ENCODE measurements around the gene CES3.
A peak's percentile ranks its signal among the peaks of the same experiment; 100 is the strongest.

The CES3 gene

DNA sequence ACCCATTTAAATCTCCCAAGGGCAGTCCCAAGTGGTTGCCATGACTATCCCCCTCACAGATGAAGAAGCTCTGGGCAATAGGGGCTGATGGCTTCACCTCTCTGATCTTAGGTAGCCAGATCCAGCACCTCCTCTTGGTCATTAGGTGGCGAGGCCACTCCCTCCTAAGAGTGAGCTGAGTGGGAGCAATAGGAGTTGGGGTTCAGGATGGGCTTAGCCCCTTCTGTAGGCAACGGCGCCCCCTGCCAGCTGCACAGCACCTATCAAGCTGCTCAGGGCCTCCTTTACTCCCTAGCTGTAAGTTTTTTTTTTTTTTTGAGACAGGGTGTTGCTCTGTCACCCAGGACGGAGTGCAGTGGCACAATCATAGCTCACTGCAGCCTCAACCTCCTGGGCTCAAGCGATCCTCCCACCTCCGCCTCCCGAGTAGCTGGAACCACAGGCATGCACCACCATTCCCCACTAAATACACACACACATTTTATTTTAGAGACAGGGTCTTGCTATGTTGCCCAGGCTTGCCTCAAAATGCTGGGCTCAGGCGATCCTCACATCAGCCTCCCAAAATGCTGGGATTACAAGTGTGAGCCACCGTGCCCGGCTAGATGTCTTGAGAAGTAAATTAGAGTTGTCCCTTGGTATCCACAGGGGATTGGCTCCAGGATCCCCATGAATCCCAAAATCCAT, 32.2 kb upstream of the CES3 start:
- H3K36me3 Mint-ChIP-seq (ENCODE audit: low read depth): peaks cover 5% of the 10 kb centered on the region
- H3K4me1 Mint-ChIP-seq: peaks cover 20% of the 10 kb centered on the region
- no peak overlapping the region for H3K27ac Mint-ChIP-seq
- H3K27me3 Mint-ChIP-seq (ENCODE audit: low read depth, poor library complexity): peaks cover 51% of the 10 kb centered on the region
- no peak overlapping the region for H3K4me3 Mint-ChIP-seq
- no peak for DNase-seq
- no peaks in the 10 kb centered on the region for H3K9me3 Mint-ChIP-seq
- TF ChIP-seq, protein P1, sequence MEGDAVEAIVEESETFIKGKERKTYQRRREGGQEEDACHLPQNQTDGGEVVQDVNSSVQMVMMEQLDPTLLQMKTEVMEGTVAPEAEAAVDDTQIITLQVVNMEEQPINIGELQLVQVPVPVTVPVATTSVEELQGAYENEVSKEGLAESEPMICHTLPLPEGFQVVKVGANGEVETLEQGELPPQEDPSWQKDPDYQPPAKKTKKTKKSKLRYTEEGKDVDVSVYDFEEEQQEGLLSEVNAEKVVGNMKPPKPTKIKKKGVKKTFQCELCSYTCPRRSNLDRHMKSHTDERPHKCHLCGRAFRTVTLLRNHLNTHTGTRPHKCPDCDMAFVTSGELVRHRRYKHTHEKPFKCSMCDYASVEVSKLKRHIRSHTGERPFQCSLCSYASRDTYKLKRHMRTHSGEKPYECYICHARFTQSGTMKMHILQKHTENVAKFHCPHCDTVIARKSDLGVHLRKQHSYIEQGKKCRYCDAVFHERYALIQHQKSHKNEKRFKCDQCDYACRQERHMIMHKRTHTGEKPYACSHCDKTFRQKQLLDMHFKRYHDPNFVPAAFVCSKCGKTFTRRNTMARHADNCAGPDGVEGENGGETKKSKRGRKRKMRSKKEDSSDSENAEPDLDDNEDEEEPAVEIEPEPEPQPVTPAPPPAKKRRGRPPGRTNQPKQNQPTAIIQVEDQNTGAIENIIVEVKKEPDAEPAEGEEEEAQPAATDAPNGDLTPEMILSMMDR (IDR thresholded peaks at IDR 0.05): peak; percentile 9

- H3K36me3 Mint-ChIP-seq (ENCODE audit: low read depth): peaks cover 5% of the 10 kb centered on the region
- H3K27ac Mint-ChIP-seq: no peak overlapping the region
- H3K4me3 Mint-ChIP-seq: no peak overlapping the region
- TF ChIP-seq, protein P1 (IDR thresholded peaks at IDR 0.05): no peak
- peaks cover 27% of the 10 kb centered on the region for H3K4me1 Mint-ChIP-seq
- DNase-seq: no peak
- H3K27me3 Mint-ChIP-seq (ENCODE audit: low read depth, poor library complexity): peaks cover 42% of the 10 kb centered on the region
- no peaks in the 10 kb centered on the region for H3K9me3 Mint-ChIP-seq
Measured at GRCh38 chr16:66930189-66930588, 30.9 kb upstream of the CES3 start.

- no peak overlapping the region for H3K27ac Mint-ChIP-seq
- peak overlapping the region; percentile 12 for H3K4me3 Mint-ChIP-seq
- no peaks in the 10 kb centered on the region for H3K9me3 Mint-ChIP-seq
- peaks cover 5% of the 10 kb centered on the region for H3K36me3 Mint-ChIP-seq (ENCODE audit: low read depth)
- H3K27me3 Mint-ChIP-seq (ENCODE audit: low read depth, poor library complexity): peaks cover 27% of the 10 kb centered on the region
- peaks cover 37% of the 10 kb centered on the region for H3K4me1 Mint-ChIP-seq
- no peak for DNase-seq
- TF ChIP-seq, protein P1 (IDR thresholded peaks at IDR 0.05): no peak
Measured at GRCh38 chr16:66931665-66932064, 29.4 kb upstream of the CES3 start.

DNA sequence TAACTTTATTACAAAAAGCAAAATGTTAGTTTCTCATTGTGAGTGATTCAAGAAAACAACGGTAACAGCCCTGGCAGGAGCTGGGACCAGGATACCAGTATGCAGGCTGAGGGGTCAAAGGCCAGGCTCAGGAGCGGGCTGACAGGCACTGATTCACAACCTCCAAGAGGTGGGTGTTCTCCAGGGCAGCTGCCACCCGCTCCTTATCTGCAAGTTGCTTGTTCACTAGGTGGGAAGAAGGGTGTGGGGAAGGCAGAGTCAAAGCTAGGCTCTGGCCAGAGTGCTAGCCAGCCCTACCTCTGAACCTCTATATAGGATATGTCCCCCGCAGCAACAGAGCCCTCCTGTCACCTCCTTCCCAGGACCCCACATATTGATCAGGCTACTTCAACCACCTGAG, 29.0 kb upstream of the CES3 start:
- no peaks in the 10 kb centered on the region for H3K9me3 Mint-ChIP-seq
- H3K4me1 Mint-ChIP-seq: peaks cover 40% of the 10 kb centered on the region
- H3K27ac Mint-ChIP-seq: no peak overlapping the region
- no peak for DNase-seq
- H3K4me3 Mint-ChIP-seq: peak overlapping the region; percentile 98
- peaks cover 5% of the 10 kb centered on the region for H3K36me3 Mint-ChIP-seq (ENCODE audit: low read depth)
- H3K27me3 Mint-ChIP-seq (ENCODE audit: low read depth, poor library complexity): peaks cover 23% of the 10 kb centered on the region
- TF ChIP-seq, protein P1 (IDR thresholded peaks at IDR 0.05): no peak

- TF ChIP-seq, protein P1 (IDR thresholded peaks at IDR 0.05): no peak
- no peak for DNase-seq
- Mint-ChIP-seq H3K36me3 (ENCODE audit: low read depth) (peaks cover 12% of the 10 kb centered on the region), H3K27ac (no peak overlapping the region), H3K4me1 (peaks cover 45% of the 10 kb centered on the region), H3K9me3 (no peaks in the 10 kb centered on the region), H3K4me3 (peak overlapping the region; percentile 98), H3K27me3 (ENCODE audit: low read depth, poor library complexity) (peaks cover 7% of the 10 kb centered on the region)
Measured at GRCh38 chr16:66933776-66934137, 27.3 kb upstream of the CES3 start.

Data from nephron progenitor cell (in vitro differentiated cells).